Endothelial cell of umbilical vein (primary cell): ENCODE measurements around the gene C1orf116.

Experiments used
- EZH2 ChIP-seq: IDR thresholded peaks from 2 replicates; pipeline ENCODE4 v1.6.1; 2012; ENCODE audit warnings: borderline replicate concordance, low read depth, mild to moderate bottlenecking, moderate library complexity, low read length, inconsistent platforms; ENCODE audit not compliant: severe bottlenecking
- FOS ChIP-seq: IDR thresholded peaks from 2 replicates; pipeline ENCODE4 v1.6.1; 2011; ENCODE audit warnings: mild to moderate bottlenecking, low read length, moderate library complexity, borderline replicate concordance; ENCODE audit not compliant: insufficient read depth
- JUN ChIP-seq: IDR thresholded peaks from 2 replicates; pipeline ENCODE4 v1.6.1; 2011; ENCODE audit warnings: borderline replicate concordance, low read depth; ENCODE audit not compliant: insufficient read length, insufficient read depth
- MYC ChIP-seq: IDR thresholded peaks from one replicate; pipeline ENCODE4 v1.6.1; 2011; ENCODE audit warnings: mild to moderate bottlenecking, low read depth, low read length
- POLR2A ChIP-seq: IDR thresholded peaks from 2 replicates; pipeline ENCODE4 v1.6.1; 2012; ENCODE audit warnings: low read depth, mild to moderate bottlenecking, control low read depth, low read length
- POLR2AphosphoS5 ChIP-seq: IDR thresholded peaks from 2 replicates; pipeline ENCODE4 v1.6.1; 2012; ENCODE audit warnings: low read depth, mild to moderate bottlenecking, control low read depth, low read length, moderate library complexity; ENCODE audit not compliant: insufficient read depth
- TF ChIP-seq, protein P1 (sequence below): IDR thresholded peaks from 2 replicates; pipeline ENCODE4 v1.6.1; 2011; ENCODE audit not compliant: insufficient read depth, insufficient read length
- TF ChIP-seq, protein P2 (sequence below), 2 donors: IDR thresholded peaks; 1 replicate in 1 of 2; 2 replicates in 1 of 2; pipeline ENCODE4 v1.5.1; 2011; ENCODE audit warnings: low read length in 2 of 2, mild to moderate bottlenecking in 2 of 2, moderate library complexity in 2 of 2, control low read depth in 1 of 2, inconsistent platforms in 1 of 2, low read depth in 1 of 2; ENCODE audit not compliant: insufficient read depth in 1 of 2; ENCODE audit errors: extremely low read depth in 1 of 2

DNA sequence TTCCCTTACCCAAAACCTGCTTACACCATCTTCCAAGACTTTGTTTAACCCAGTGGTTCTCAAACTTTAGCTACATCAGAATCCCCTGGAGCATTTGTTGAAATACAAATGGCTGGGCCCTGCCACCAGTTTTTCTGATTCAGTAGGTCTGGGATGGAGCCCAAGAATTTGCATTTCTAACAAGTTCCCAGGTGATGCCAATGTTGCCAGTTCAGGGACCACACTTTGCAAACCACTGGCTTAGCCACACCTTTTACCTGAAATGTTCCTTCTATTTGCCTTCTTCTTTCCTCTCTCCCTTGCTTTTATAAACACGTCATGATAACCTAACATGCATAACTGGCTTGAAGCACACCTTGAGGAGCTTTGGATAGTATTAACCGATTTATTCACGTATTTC is 46.2 kb downstream of the C1orf116 start:
- TF ChIP-seq POLR2A (no peak), EZH2 (no peak), JUN (no peak), POLR2AphosphoS5 (no peak), FOS (no peak), MYC (no peak)
- TF ChIP-seq, protein P1, sequence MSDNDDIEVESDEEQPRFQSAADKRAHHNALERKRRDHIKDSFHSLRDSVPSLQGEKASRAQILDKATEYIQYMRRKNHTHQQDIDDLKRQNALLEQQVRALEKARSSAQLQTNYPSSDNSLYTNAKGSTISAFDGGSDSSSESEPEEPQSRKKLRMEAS = no peak
- TF ChIP-seq, protein P2, sequence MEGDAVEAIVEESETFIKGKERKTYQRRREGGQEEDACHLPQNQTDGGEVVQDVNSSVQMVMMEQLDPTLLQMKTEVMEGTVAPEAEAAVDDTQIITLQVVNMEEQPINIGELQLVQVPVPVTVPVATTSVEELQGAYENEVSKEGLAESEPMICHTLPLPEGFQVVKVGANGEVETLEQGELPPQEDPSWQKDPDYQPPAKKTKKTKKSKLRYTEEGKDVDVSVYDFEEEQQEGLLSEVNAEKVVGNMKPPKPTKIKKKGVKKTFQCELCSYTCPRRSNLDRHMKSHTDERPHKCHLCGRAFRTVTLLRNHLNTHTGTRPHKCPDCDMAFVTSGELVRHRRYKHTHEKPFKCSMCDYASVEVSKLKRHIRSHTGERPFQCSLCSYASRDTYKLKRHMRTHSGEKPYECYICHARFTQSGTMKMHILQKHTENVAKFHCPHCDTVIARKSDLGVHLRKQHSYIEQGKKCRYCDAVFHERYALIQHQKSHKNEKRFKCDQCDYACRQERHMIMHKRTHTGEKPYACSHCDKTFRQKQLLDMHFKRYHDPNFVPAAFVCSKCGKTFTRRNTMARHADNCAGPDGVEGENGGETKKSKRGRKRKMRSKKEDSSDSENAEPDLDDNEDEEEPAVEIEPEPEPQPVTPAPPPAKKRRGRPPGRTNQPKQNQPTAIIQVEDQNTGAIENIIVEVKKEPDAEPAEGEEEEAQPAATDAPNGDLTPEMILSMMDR (IDR thresholded peaks at IDR 0.05; ENCODE audit: extremely low read depth in 1 of 2, insufficient read depth in 1 of 2, low read depth in 1 of 2, low read length in 2 of 2) = no peak
